HEK293 (cell line): ENCODE data around the gene ADCY1.

Source experiments
- CTCF ChIA-PET: fragments of 350-600 bp; formaldehyde crosslinking; extraction: SDS; loops from one replicate; lab custom pipeline; 2021; ENCODE audit warnings: antibody characterized with exemption; lab: Yijun Ruan, JAX
- POLR2A ChIA-PET: fragments of 300-600 bp; formaldehyde crosslinking; extraction: SDS; loops from one replicate; lab custom pipeline; 2020; ENCODE audit warnings: antibody characterized with exemption, inconsistent platforms; lab: Yijun Ruan, JAX
- H3K27ac ChIP-seq: fragments of 200-500 bp; sonication (Bioruptor generic); 2 replicates; pipeline ENCODE4 v1.5.1; 2014; ENCODE audit warnings: low read depth, low read length, control low read depth, inconsistent platforms; ENCODE audit errors: extremely low read depth
- H3K36me3 ChIP-seq, 2 experiments: fragments of 200-500 bp in 1 of 2; sonication (Bioruptor generic) in 1 of 2; 1 replicate in 1 of 2; 2 replicates in 1 of 2; pipeline ENCODE4 v1.5.1; 2014 to 2017; ENCODE audit warnings: inconsistent platforms in 2 of 2, low read length in 2 of 2; ENCODE audit not compliant: control insufficient read depth in 2 of 2, insufficient read depth in 1 of 2
- H3K4me1 ChIP-seq: fragments of 200-500 bp; sonication (Bioruptor generic); 2 replicates; pipeline ENCODE4 v1.5.1; 2014; ENCODE audit warnings: mild to moderate bottlenecking, low read length, inconsistent platforms; ENCODE audit not compliant: control insufficient read depth, insufficient read depth
- H3K4me3 ChIP-seq: 2 replicates; pipeline ENCODE4 v1.5.1; 2011; ENCODE audit warnings: low read depth, mild to moderate bottlenecking, control low read depth, low read length, moderate library complexity
- H3K9me3 ChIP-seq: fragments of 200-500 bp; sonication (Bioruptor generic); 2 replicates; pipeline ENCODE4 v1.5.1; 2014; ENCODE audit warnings: low read depth, low read length, inconsistent platforms; ENCODE audit not compliant: control insufficient read depth, insufficient read depth
- AEBP2 ChIP-seq: fragments of 450-650 bp; formaldehyde crosslinking; IDR thresholded peaks from 2 replicates; pipeline ENCODE4 v1.5.1; 2016; ENCODE audit warnings: missing biosample characterization, missing genetic modification characterization, borderline replicate concordance
- FEZF1 ChIP-seq: fragments of 450-650 bp; formaldehyde crosslinking; IDR thresholded peaks from 2 replicates; pipeline ENCODE4 v1.5.1; 2016; ENCODE audit warnings: missing biosample characterization, missing genetic modification characterization
- GLI4 ChIP-seq: fragments of 450-650 bp; formaldehyde crosslinking; IDR thresholded peaks from 2 replicates; pipeline ENCODE4 v1.5.1; 2016; ENCODE audit warnings: missing biosample characterization, missing genetic modification characterization
- KLF8 ChIP-seq: fragments of 450-650 bp; formaldehyde crosslinking; IDR thresholded peaks from 2 replicates; pipeline ENCODE4 v1.5.1; 2016; ENCODE audit warnings: missing biosample characterization, missing genetic modification characterization
- PRDM10 ChIP-seq: fragments of 450-650 bp; formaldehyde crosslinking; IDR thresholded peaks from 2 replicates; pipeline ENCODE4 v1.5.1; 2016; ENCODE audit warnings: missing biosample characterization, missing genetic modification characterization
- SCRT1 ChIP-seq: fragments of 450-650 bp; formaldehyde crosslinking; IDR thresholded peaks from 2 replicates; pipeline ENCODE4 v1.5.1; 2016; ENCODE audit warnings: missing biosample characterization, missing genetic modification characterization, borderline replicate concordance
- TSHZ1 ChIP-seq: fragments of 450-650 bp; formaldehyde crosslinking; IDR thresholded peaks from 2 replicates; pipeline ENCODE4 v1.5.1; 2016; ENCODE audit warnings: missing biosample characterization, missing genetic modification characterization, borderline replicate concordance
- WT1 ChIP-seq: fragments of 450-650 bp; formaldehyde crosslinking; IDR thresholded peaks from 2 replicates; pipeline ENCODE4 v1.5.1; 2016; ENCODE audit warnings: missing biosample characterization, missing genetic modification characterization
- ZEB2 ChIP-seq: fragments of 450-650 bp; formaldehyde crosslinking; IDR thresholded peaks from 2 replicates; pipeline ENCODE4 v1.5.1; 2016; ENCODE audit warnings: missing biosample characterization, missing genetic modification characterization
- ZNF10 ChIP-seq: fragments of 450-650 bp; formaldehyde crosslinking; IDR thresholded peaks from 2 replicates; pipeline ENCODE4 v1.5.1; 2017; ENCODE audit warnings: missing biosample characterization, missing genetic modification characterization
- ZNF184 ChIP-seq: fragments of 450-650 bp; IDR thresholded peaks from 2 replicates; pipeline ENCODE4 v1.5.1; 2018; ENCODE audit warnings: missing biosample characterization, mild to moderate bottlenecking, missing genetic modification characterization
- ZNF423 ChIP-seq: fragments of 450-650 bp; formaldehyde crosslinking; IDR thresholded peaks from 2 replicates; pipeline ENCODE4 v1.5.1; 2016; ENCODE audit warnings: missing biosample characterization, missing genetic modification characterization
- ZNF426 ChIP-seq: fragments of 450-650 bp; formaldehyde crosslinking; IDR thresholded peaks from 2 replicates; pipeline ENCODE4 v1.5.1; 2017; ENCODE audit warnings: missing biosample characterization, missing genetic modification characterization, mild to moderate bottlenecking, inconsistent platforms, moderate library complexity
- ZNF548 ChIP-seq: fragments of 450-650 bp; formaldehyde crosslinking; IDR thresholded peaks from 2 replicates; pipeline ENCODE4 v1.5.1; 2016; ENCODE audit warnings: missing biosample characterization, missing genetic modification characterization
- ZNF560 ChIP-seq: fragments of 450-650 bp; formaldehyde crosslinking; IDR thresholded peaks from 2 replicates; pipeline ENCODE4 v1.5.1; 2017; ENCODE audit warnings: missing biosample characterization, missing genetic modification characterization, borderline replicate concordance
- ZNF571 ChIP-seq: fragments of 450-650 bp; formaldehyde crosslinking; IDR thresholded peaks from 2 replicates; pipeline ENCODE4 v1.5.0; 2017; ENCODE audit warnings: missing biosample characterization, missing genetic modification characterization
- ZNF610 ChIP-seq: fragments of 450-650 bp; formaldehyde crosslinking; IDR thresholded peaks from 2 replicates; pipeline ENCODE4 v1.5.1; 2016; ENCODE audit warnings: missing biosample characterization, missing genetic modification characterization, borderline replicate concordance
- ZNF701 ChIP-seq: fragments of 450-650 bp; formaldehyde crosslinking; IDR thresholded peaks from 2 replicates; pipeline ENCODE4 v1.5.1; 2016; ENCODE audit warnings: missing biosample characterization, missing genetic modification characterization
- TF ChIP-seq, protein P1 (sequence below): fragments of 450-650 bp; formaldehyde crosslinking; IDR thresholded peaks from 2 replicates; pipeline ENCODE4 v1.5.1; 2016; ENCODE audit warnings: missing biosample characterization, missing genetic modification characterization, low read depth
- TF ChIP-seq, protein P2 (sequence below): fragments of 450-650 bp; formaldehyde crosslinking; IDR thresholded peaks from 2 replicates; pipeline ENCODE4 v1.5.1; 2016; ENCODE audit warnings: missing biosample characterization, missing genetic modification characterization, low read depth

ADCY1 gene

GRCh38 chr7:45644237-45644636 lies 70.1 kb downstream of the ADCY1 start (continued):
- TF ChIP-seq TSHZ1 (tag by site-specific recombination) (no peak), SCRT1 (tag by site-specific recombination) (no peak), ZNF610 (tag by site-specific recombination) (no peak), ZEB2 (tag by site-specific recombination) (no peak), ZNF701 (tag by site-specific recombination) (no peak), ZNF571 (tag by site-specific recombination) (no peak)

GRCh38 chr7:45645141-45645969 lies 71.2 kb downstream of the ADCY1 start:
- H3K36me3 ChIP-seq, result peaks cover 0 to 4% of the 10 kb centered on the region in 2 experiments; a peak in 1 of 3 replicates
- CTCF ChIA-PET, result interaction anchor here (1.1 kb wide), 1 partner anchor 67 kb away, joined by 3 read pairs; no protein-coding TSS in a partner anchor
- no peaks in the 10 kb centered on the region for H3K4me1 ChIP-seq
- no peak overlapping the region for H3K4me3 ChIP-seq
- TF ChIP-seq ZNF560 (tag by site-specific recombination) (no peak), ZNF184 (tag by site-specific recombination) (no peak), GLI4 (tag by site-specific recombination) (no peak), ZNF548 (tag by site-specific recombination) (no peak), KLF8 (tag by site-specific recombination) (no peak), FEZF1 (tag by site-specific recombination) (no peak), AEBP2 (tag by site-specific recombination) (no peak), ZNF10 (tag by site-specific recombination) (no peak), PRDM10 (no peak), ZNF426 (tag by site-specific recombination) (no peak), ZNF423 (tag by site-specific recombination) (no peak), WT1 (no peak)
- TF ChIP-seq, protein P1, sequence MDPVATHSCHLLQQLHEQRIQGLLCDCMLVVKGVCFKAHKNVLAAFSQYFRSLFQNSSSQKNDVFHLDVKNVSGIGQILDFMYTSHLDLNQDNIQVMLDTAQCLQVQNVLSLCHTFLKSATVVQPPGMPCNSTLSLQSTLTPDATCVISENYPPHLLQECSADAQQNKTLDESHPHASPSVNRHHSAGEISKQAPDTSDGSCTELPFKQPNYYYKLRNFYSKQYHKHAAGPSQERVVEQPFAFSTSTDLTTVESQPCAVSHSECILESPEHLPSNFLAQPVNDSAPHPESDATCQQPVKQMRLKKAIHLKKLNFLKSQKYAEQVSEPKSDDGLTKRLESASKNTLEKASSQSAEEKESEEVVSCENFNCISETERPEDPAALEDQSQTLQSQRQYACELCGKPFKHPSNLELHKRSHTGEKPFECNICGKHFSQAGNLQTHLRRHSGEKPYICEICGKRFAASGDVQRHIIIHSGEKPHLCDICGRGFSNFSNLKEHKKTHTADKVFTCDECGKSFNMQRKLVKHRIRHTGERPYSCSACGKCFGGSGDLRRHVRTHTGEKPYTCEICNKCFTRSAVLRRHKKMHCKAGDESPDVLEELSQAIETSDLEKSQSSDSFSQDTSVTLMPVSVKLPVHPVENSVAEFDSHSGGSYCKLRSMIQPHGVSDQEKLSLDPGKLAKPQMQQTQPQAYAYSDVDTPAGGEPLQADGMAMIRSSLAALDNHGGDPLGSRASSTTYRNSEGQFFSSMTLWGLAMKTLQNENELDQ, result no peak
- TF ChIP-seq, protein P2, sequence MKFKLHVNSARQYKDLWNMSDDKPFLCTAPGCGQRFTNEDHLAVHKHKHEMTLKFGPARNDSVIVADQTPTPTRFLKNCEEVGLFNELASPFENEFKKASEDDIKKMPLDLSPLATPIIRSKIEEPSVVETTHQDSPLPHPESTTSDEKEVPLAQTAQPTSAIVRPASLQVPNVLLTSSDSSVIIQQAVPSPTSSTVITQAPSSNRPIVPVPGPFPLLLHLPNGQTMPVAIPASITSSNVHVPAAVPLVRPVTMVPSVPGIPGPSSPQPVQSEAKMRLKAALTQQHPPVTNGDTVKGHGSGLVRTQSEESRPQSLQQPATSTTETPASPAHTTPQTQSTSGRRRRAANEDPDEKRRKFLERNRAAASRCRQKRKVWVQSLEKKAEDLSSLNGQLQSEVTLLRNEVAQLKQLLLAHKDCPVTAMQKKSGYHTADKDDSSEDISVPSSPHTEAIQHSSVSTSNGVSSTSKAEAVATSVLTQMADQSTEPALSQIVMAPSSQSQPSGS (tag by site-specific recombination), result no peak
- H3K27ac ChIP-seq, result no peak overlapping the region
- no peaks in the 10 kb centered on the region for H3K9me3 ChIP-seq
- POLR2A ChIA-PET, result no interaction called here
